Aorta (tissue), 5 donors: Measurements from ENCODE around the gene BMP5. TPM values are rescaled to one million over a fixed set of nuclear protein-coding genes. Genes with fewer than 3 reads are reported as not detected.

Source experiments
- ATAC-seq: fragments of 200-7000 bp; cut with Tn5 transposase; one replicate; pipeline ENCODE4 v1.9.1; 2022; ENCODE audit warnings: moderate library complexity; ENCODE audit not compliant: low FRiP score
- DNase-seq, 2 donors: peaks; one replicate each; pipeline ENCODE4 v3.0.0-alpha.2; 2020
- H3K27ac ChIP-seq, 2 donors: one replicate each; pipeline ENCODE4 v1.5.1; 2013; ENCODE audit warnings: low read length in 2 of 2, mild to moderate bottlenecking in 2 of 2, moderate library complexity in 2 of 2, control low read depth in 1 of 2, inconsistent platforms in 1 of 2, low read depth in 1 of 2
- H3K27me3 ChIP-seq, 2 donors: one replicate each; pipeline ENCODE4 v1.6.1; 2013; ENCODE audit warnings: control low read depth in 1 of 2, low read length in 1 of 2, mild to moderate bottlenecking in 1 of 2, moderate library complexity in 1 of 2; ENCODE audit not compliant: insufficient read depth in 2 of 2, control insufficient read depth in 1 of 2
- H3K36me3 ChIP-seq, 2 donors: one replicate each; pipeline ENCODE4 v1.6.1; 2013; ENCODE audit warnings: control low read depth in 1 of 2, low read length in 1 of 2, mild to moderate bottlenecking in 1 of 2; ENCODE audit not compliant: insufficient read depth in 2 of 2, control insufficient read depth in 1 of 2
- H3K4me1 ChIP-seq, 2 donors: one replicate each; pipeline ENCODE4 v1.6.1; 2013; ENCODE audit warnings: low read length in 2 of 2, control low read depth in 1 of 2, mild to moderate bottlenecking in 1 of 2, moderate library complexity in 1 of 2; ENCODE audit not compliant: insufficient read depth in 2 of 2, control insufficient read depth in 1 of 2
- H3K4me3 ChIP-seq, 2 donors: one replicate each; pipeline ENCODE4 v1.5.1; 2013; ENCODE audit warnings: low read length in 2 of 2, control low read depth in 1 of 2, mild to moderate bottlenecking in 1 of 2
- H3K9me3 ChIP-seq: one replicate; pipeline ENCODE4 v1.6.1; 2013; ENCODE audit warnings: mild to moderate bottlenecking, low read length; ENCODE audit not compliant: control insufficient read depth
- WGBS, 2 donors: extraction: QIAGEN DNeasy Blood & Tissue Kit; methylation state at CpG; one replicate each; pipeline ENCODE4 v1.1.7; 2013; 5-methylcytosine and 5-hydroxymethylcytosine counted together
- intact Hi-C, 2 donors: fragments of 100-400 bp; cut with DNase I; formaldehyde crosslinking; loops; one replicate each; pipeline versions ENCODE4 v1.14.2 to v1.15.0; 2022
- polyA plus RNA-seq, 2 donors: library from polyadenylated mRNA; stranded (reverse); fragments of 200-250 nt; gene quantifications; one replicate each; pipeline ENCODE4 v1.2.3, GENCODE V29; 2013
- total RNA-seq, 2 donors: library from RNA; stranded (reverse); fragmentation: NEBNext Ultra II Directional; extraction: Animal tissue kit (Norgen Biotek cat#: 25700); gene quantifications; one replicate each; pipeline ENCODE4 v1.2.1, GENCODE V29; 2021
- donor health status: healthy with polysubstance abuse.
- donor health status: Bipolar disorder and iron deficiency.
- donor health status: DM: no; HTN: no; CAD: no.
- donor health status: DM: no; HTN: no; CAD: no.
- donor health status: DM: yes; HTN: yes; CAD: no.

Gene BMP5
- total and polyA plus RNA-seq, 4 donors, result 0.38 to 1.5 (median 0.45) TPM; not detected in 1

DNA sequence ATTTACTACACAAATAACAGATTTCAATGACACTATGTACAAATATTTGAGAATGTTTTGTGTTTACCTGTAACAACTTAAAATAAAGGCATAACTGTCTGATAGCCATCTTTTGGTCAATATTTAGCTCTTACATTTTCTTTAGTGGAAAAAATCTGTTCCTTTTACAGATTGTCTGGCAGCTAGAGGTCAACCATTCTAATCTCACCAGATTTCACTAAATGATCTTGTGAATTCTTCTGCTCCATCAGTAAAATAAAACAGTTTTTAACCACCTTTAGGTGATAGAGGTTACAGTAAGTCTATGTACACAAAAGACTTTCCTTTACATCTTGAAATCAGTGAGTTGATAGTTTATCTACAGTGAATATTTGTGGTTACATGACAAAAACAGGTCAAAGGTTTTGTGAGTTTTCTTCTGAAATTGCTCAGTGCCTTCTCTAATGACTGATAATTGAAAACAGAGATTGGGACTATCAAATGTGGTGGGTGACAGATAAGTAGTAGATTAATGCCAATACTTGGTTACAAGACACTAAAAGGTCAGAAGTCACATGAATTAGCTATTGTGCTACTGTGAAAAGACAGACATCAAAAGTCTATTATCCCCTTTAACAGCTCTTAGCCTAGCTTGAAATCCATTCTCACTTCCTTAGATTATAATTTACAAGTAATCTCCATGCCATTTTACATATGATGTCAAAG, 47.4 kb downstream of the BMP5 start:
- no peak overlapping the region for H3K27ac ChIP-seq
- H3K9me3 ChIP-seq, result no peaks in the 10 kb centered on the region
- ATAC-seq (no peak), DNase-seq (no peak)
- no peaks in the 10 kb centered on the region for H3K4me1 ChIP-seq
- no peaks in the 10 kb centered on the region for H3K27me3 ChIP-seq
- intact Hi-C loops, result no loop called here
- no peak overlapping the region for H3K4me3 ChIP-seq
- H3K36me3 ChIP-seq, result no peaks in the 10 kb centered on the region

DNA sequence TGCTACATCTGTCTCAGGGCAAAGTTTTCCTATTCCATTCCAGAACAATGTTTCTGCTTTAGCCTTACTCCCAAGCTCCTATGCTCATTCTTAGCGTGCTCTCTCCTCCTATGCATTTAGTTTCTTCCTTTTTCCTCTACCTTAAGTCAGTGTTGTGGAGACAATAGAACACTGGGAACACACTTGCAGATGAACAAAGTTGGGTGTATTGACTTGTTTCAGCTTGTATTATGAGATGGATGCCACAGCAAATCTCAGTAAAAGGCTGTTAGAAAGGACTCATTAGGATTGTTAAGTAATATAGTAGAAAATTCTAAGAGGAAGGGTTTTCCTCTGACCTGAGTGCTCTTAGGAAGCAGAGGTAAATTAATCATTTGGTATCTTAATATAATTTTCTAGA, 48.4 kb downstream of the BMP5 start:
- intact Hi-C loops, result no loop called here
- Histone ChIP-seq H3K4me1 (no peaks in the 10 kb centered on the region), H3K27me3 (no peaks in the 10 kb centered on the region), H3K36me3 (no peaks in the 10 kb centered on the region), H3K4me3 (no peak overlapping the region), H3K27ac (no peak overlapping the region), H3K9me3 (no peaks in the 10 kb centered on the region)
- 63 to 82% methylated on average over 1 of the region's 1 CpG for WGBS, 2 donors
- DNase-seq (no peak), ATAC-seq (no peak)

DNA sequence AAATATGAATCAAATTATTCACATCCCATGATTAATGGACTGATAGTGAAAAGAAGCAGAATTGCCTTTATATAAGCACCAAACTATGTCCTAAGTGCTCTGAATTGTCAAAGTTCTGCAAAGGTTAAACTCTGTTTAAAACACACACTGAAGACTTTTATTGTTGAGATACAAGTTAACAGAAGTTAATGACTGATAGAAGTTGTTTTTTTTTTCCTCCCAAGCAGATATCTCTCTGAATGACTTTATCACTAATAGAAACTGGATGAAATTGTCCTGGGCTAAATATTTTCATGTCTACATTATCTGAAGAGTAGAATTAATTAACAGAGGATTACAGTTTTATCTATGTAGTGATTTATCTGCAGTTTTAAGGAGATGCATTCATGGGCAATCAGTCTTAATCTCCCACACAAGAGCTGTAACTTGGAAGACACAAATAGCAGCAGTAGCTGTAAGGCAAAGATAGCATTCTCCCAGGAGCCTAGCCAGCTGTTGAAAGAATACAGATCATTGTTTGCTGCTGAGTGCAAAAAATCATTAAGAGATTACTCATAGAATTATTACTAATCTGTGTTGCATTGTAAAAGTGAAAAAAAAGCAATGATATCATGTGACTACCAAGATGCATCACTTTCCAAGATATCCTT, 49.9 kb downstream of the BMP5 start:
- no peak overlapping the region for H3K27ac ChIP-seq
- H3K36me3 ChIP-seq, result no peaks in the 10 kb centered on the region
- no peak overlapping the region for H3K4me3 ChIP-seq
- ATAC-seq, result no peak
- no peak for DNase-seq
- H3K27me3 ChIP-seq, result no peaks in the 10 kb centered on the region
- H3K4me1 ChIP-seq, result peaks cover 0 to 3% of the 10 kb centered on the region in 2 donors
- H3K9me3 ChIP-seq, result no peaks in the 10 kb centered on the region
- intact Hi-C loops, result no loop called here

DNA sequence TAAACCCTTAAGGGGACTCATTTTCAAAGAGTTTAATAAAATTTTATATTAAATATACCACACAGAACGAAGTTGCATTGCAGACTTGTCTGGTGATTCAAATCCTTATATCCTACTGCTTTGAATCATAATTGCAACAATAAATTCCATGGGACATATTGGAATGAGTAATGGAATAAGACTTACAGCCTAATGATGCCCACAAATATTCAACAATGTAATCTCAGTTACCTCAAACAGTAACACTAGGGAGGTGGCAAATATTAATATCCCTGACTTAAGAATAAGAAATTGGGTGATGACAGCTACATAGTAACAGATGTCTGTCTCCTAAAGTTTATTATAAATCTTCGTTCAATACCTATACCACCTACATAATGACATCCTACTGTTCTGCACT, 52.6 kb downstream of the BMP5 start:
- Histone ChIP-seq H3K27me3 (no peaks in the 10 kb centered on the region), H3K4me3 (no peak overlapping the region), H3K9me3 (no peaks in the 10 kb centered on the region), H3K4me1 (peaks cover 0 to 3% of the 10 kb centered on the region in 2 donors), H3K27ac (no peak overlapping the region), H3K36me3 (no peaks in the 10 kb centered on the region)
- intact Hi-C loops, result no loop called here
- 72 to 77% methylated on average over 2 of the region's 2 CpGs for WGBS, 2 donors
- DNase-seq (no peak), ATAC-seq (no peak)

DNA sequence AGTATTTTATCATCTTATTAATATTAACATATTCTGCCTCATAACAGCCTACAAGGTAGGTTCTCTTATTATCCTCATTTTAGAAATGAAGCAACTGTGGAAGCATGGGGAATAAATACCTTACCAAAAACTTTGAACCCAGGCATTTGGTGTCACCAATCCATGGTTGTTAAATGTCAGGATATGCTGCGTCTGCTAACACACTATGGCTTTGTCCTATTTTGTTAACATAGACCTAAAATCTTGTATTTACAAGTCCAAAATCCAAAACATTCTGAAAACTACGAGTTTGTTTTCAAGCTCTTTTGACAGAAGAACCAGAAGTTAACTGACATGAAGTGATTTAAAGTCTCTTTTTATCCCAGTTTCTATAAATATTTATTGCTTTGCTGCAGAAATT, 53.4 kb downstream of the BMP5 start:
- 62 to 63% methylated on average over 2 of the region's 2 CpGs for WGBS, 2 donors

DNA sequence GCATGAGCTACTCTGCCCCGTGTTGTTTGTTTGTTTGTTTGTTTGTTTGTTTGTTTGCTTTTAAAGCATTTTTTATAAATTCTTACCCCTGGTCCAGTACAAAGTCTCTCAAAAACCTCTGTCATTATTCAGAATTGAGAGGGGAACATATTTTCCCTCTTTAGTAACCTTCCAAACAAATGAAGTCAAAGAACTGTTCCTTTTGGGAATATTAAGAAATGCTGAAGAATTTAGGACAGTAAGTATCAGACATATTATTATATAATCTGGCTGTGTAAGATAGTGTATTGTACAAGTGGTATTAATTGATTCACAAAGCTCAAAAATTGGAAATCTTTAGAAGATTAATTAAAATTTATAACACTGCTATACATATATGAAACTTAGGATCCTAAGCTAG, 54.7 kb downstream of the BMP5 start:
- Histone ChIP-seq H3K4me1 (peaks cover 0 to 3% of the 10 kb centered on the region in 2 donors), H3K36me3 (no peaks in the 10 kb centered on the region), H3K27ac (no peak overlapping the region), H3K27me3 (no peaks in the 10 kb centered on the region), H3K4me3 (no peak overlapping the region), H3K9me3 (no peaks in the 10 kb centered on the region)
- DNase-seq, result no peak
- WGBS, 2 donors, result 57 to 66% methylated on average over 1 of the region's 1 CpG
- no peak for ATAC-seq
- intact Hi-C loops, result no loop called here

More for the DNA sequence above, 53.4 kb downstream of the BMP5 start:
- intact Hi-C loops, result no loop called here
- H3K4me3 ChIP-seq, result no peak overlapping the region
- peaks cover 0 to 3% of the 10 kb centered on the region in 2 donors for H3K4me1 ChIP-seq
- no peaks in the 10 kb centered on the region for H3K27me3 ChIP-seq
- H3K36me3 ChIP-seq, result no peaks in the 10 kb centered on the region
- DNase-seq, result no peak
- no peak for ATAC-seq
- H3K9me3 ChIP-seq, result no peaks in the 10 kb centered on the region
- H3K27ac ChIP-seq, result no peak overlapping the region

DNA sequence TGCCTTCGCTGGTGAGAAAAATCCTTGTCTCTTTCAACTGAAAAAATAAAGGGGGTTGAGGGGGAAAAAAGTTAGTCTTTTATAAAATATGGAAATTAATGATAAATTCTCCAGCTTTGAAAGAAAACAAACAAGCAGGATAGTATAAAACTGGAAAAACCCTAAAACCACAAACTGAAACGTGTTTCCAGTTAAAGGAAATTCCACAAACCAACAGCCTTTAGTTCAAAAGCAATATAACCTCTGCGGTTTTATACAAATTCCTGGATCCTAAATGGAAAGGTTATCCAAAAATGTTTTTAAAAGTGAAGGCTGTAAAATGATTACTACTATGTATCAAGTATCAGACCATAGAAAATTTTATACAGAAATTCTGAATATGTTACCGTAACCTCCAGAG, 55.6 kb downstream of the BMP5 start:
- intact Hi-C loops, result no loop called here
- DNase-seq (no peak), ATAC-seq (no peak)
- WGBS, 2 donors, result 71 to 79% methylated on average over 4 of the region's 4 CpGs
- Histone ChIP-seq H3K36me3 (no peaks in the 10 kb centered on the region), H3K27me3 (no peaks in the 10 kb centered on the region), H3K27ac (no peak overlapping the region), H3K4me1 (peaks cover 0 to 3% of the 10 kb centered on the region in 2 donors), H3K4me3 (no peak overlapping the region), H3K9me3 (no peaks in the 10 kb centered on the region)

DNA sequence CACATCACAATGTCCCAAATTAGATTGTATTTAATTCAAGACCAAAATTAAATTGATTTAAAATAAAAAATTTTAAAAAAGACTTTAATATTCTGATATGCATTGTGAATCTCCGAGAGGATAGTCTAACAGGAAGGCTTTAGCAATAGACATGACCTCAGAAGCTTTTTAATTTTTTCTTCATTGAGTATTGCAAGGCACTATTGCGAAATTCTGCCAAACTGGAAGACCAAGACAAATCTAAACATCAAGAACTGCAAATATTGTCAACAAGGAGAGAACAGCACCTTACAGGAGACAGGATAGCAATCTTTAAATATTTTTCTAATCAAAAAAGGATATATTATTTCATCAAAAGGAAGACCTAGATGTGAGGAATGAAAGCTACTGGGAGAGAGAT, 56.9 kb downstream of the BMP5 start:
- H3K36me3 ChIP-seq, result no peaks in the 10 kb centered on the region
- no peaks in the 10 kb centered on the region for H3K9me3 ChIP-seq
- no peak overlapping the region for H3K4me3 ChIP-seq
- intact Hi-C loops, result no loop called here
- H3K27me3 ChIP-seq, result no peaks in the 10 kb centered on the region
- DNase-seq, result no peak
- WGBS, 2 donors, result 80 to 81% methylated on average over 2 of the region's 2 CpGs
- H3K4me1 ChIP-seq, result peaks cover 0 to 3% of the 10 kb centered on the region in 2 donors
- H3K27ac ChIP-seq, result no peak overlapping the region
- ATAC-seq, result no peak

DNA sequence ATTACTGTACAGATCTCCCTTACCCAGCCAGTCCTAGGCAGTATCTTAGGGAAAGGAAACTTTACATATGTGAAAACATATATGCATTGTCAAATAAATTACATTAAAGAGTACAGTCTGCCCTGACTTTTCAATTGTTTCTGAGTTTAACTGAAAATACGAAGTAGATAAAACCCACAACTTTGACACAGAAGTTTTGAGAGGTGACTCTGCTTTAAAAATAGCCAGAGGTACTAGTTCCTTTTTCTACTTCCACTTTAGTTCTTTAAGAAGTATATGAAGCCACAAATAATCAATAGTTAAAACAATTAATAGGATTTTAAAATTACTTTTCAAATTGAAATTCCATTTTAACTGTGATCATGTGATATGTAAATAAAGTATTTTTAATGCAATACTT, 62.9 kb downstream of the BMP5 start:
- H3K4me3 ChIP-seq, result no peak overlapping the region
- intact Hi-C loops, result no loop called here
- no peaks in the 10 kb centered on the region for H3K4me1 ChIP-seq
- H3K36me3 ChIP-seq, result no peaks in the 10 kb centered on the region
- no peak for ATAC-seq
- H3K9me3 ChIP-seq, result peaks cover 1% of the 10 kb centered on the region
- H3K27me3 ChIP-seq, result peaks cover 0 to under 1% of the 10 kb centered on the region in 2 donors
- DNase-seq, result no peak
- no peak overlapping the region for H3K27ac ChIP-seq
- WGBS, 2 donors, result 17 to 22% methylated on average over 1 of the region's 1 CpG
